Stimulated activated CD4-positive, alpha-beta T cell treated with anti-CD3 and anti-CD28 coated beads, TNF-alpha, amount 100 ng/mL, for 48 hours (primary cell): ENCODE measurements around the gene RHOA.
"Not testable (repeated sequence)": the region's sequence is repeated elsewhere in the genome, so short reads cannot be mapped to it uniquely, and the experiment has no call there.

Experiments
- DNase-seq, 3 donors: peaks; one replicate each; pipeline ENCODE4 v3.0.0-alpha.2; 2020; ENCODE audit warnings: low read depth in 3 of 3

RHOA gene

GRCh38 chr3:49411535-49411967, 225 bp downstream of the RHOA start:
- peak in 2 of 3 donors; percentile 15 to 18 for DNase-seq

GRCh38 chr3:49410846-49411534, 786 bp downstream of the RHOA start:
- DNase-seq: no peak

GRCh38 chr3:49410066-49410845, 1.5 kb downstream of the RHOA start:
- no peak for DNase-seq

GRCh38 chr3:49406571-49407565, 4.9 kb downstream of the RHOA start:
- no peak for DNase-seq

- not testable (repeated sequence) for DNase-seq
Measured at GRCh38 chr3:49405570-49405969, 6.2 kb downstream of the RHOA start.

- no peak for DNase-seq
Measured at GRCh38 chr3:49403891-49404290, 7.9 kb downstream of the RHOA start.

- DNase-seq: no peak
Measured at GRCh38 chr3:49401766-49402165, 10.0 kb downstream of the RHOA start.

GRCh38 chr3:49399461-49399860, 12.3 kb downstream of the RHOA start:
- no peak for DNase-seq

- no peak for DNase-seq
Measured at GRCh38 chr3:49397470-49397869, 14.3 kb downstream of the RHOA start.

- DNase-seq: not testable (repeated sequence)
Measured at GRCh38 chr3:49391310-49391709, 20.5 kb downstream of the RHOA start.

GRCh38 chr3:49389297-49389696, 22.5 kb downstream of the RHOA start:
- no peak for DNase-seq

GRCh38 chr3:49388289-49388820, 23.4 kb downstream of the RHOA start:
- DNase-seq: no peak

GRCh38 chr3:49387721-49388120, 24.1 kb downstream of the RHOA start:
- DNase-seq: no peak

- DNase-seq: no peak
Measured at GRCh38 chr3:49386056-49386756, 25.6 kb downstream of the RHOA start.

- DNase-seq: no peak
Measured at GRCh38 chr3:49385617-49386016, 26.2 kb downstream of the RHOA start.

- no peak for DNase-seq
Measured at GRCh38 chr3:49383387-49383786, 28.4 kb downstream of the RHOA start.

GRCh38 chr3:49378249-49378895, 33.4 kb downstream of the RHOA start:
- DNase-seq: no peak

- peak; percentile 25 to 48 (median 38) for DNase-seq
Measured at GRCh38 chr3:49377483-49377882, 34.3 kb downstream of the RHOA start.

- DNase-seq: no peak
Measured at GRCh38 chr3:49371946-49372345, 39.8 kb downstream of the RHOA start.

GRCh38 chr3:49370585-49371290, 41.0 kb downstream of the RHOA start:
- no peak for DNase-seq
